GM19467 (cell line): Measurements from ENCODE around the gene SPPL2C.

Experiments
- ATAC-seq: cut with Tn5 transposase; IDR thresholded peaks from one replicate; pipeline ENCODE4 v1.9.1; 2021; ENCODE audit warnings: mild to moderate bottlenecking, moderate library complexity; ENCODE audit not compliant: unreplicated experiment

Gene SPPL2C

GRCh38 chr17:45844695-45845375 is at the start of gene SPPL2C:
TSS of gene SPPL2C (plus strand) at chr17:45844881. CDS start at chr17:45844907, 26 bp downstream.
- no peak for ATAC-seq

- ATAC-seq: no peak
These were observed 43.9 kb upstream of the SPPL2C start for GRCh38 chr17:45800816-45801215.

- no peak for ATAC-seq
These were observed 43.3 kb upstream of the SPPL2C start for GRCh38 chr17:45801421-45801820.

GRCh38 chr17:45808845-45809244 is 35.8 kb upstream of the SPPL2C start:
- ATAC-seq: no peak

GRCh38 chr17:45809499-45809898 is 35.2 kb upstream of the SPPL2C start:
- no peak for ATAC-seq

GRCh38 chr17:45812102-45812501 is 32.6 kb upstream of the SPPL2C start:
- no peak for ATAC-seq

GRCh38 chr17:45813048-45813725 is 31.5 kb upstream of the SPPL2C start:
- ATAC-seq: no peak

GRCh38 chr17:45814622-45815606 is 29.8 kb upstream of the SPPL2C start:
- ATAC-seq: no peak

- no peak for ATAC-seq
These were observed 28.9 kb upstream of the SPPL2C start for GRCh38 chr17:45815752-45816151.

GRCh38 chr17:45818041-45818440 is 26.6 kb upstream of the SPPL2C start:
- ATAC-seq: no peak

- no peak for ATAC-seq
These were observed 26.0 kb upstream of the SPPL2C start for GRCh38 chr17:45818699-45819098.

- ATAC-seq: no peak
These were observed 25.0 kb upstream of the SPPL2C start for GRCh38 chr17:45819632-45820031.

- ATAC-seq: no peak
These were observed 24.5 kb upstream of the SPPL2C start for GRCh38 chr17:45820052-45820780.

- ATAC-seq: no peak
These were observed 23.5 kb upstream of the SPPL2C start for GRCh38 chr17:45821147-45821546.

- ATAC-seq: no peak
These were observed 21.1 kb upstream of the SPPL2C start for GRCh38 chr17:45823598-45823997.

- no peak for ATAC-seq
These were observed 20.2 kb upstream of the SPPL2C start for GRCh38 chr17:45824475-45824874.

- ATAC-seq: no peak
These were observed 19.7 kb upstream of the SPPL2C start for GRCh38 chr17:45824901-45825492.

GRCh38 chr17:45825792-45826191 is 18.9 kb upstream of the SPPL2C start:
- ATAC-seq: no peak

- no peak for ATAC-seq
These were observed 17.6 kb upstream of the SPPL2C start for GRCh38 chr17:45826919-45827588.

GRCh38 chr17:45828171-45828570 is 16.5 kb upstream of the SPPL2C start:
- ATAC-seq: no peak
